TTC549 (cell line): Measurements from ENCODE around the gene ZMIZ1.

Experiments
- FAIRE-seq: peaks from 2 replicates; lab custom pipeline; 2012; peaks lifted over from hg19 to GRCh38; lab: Jason Lieb, UNC

Gene ZMIZ1

GRCh38 chr10:79346388-79347225, 277.8 kb downstream of the ZMIZ1 start:
- no peak for FAIRE-seq

DNA sequence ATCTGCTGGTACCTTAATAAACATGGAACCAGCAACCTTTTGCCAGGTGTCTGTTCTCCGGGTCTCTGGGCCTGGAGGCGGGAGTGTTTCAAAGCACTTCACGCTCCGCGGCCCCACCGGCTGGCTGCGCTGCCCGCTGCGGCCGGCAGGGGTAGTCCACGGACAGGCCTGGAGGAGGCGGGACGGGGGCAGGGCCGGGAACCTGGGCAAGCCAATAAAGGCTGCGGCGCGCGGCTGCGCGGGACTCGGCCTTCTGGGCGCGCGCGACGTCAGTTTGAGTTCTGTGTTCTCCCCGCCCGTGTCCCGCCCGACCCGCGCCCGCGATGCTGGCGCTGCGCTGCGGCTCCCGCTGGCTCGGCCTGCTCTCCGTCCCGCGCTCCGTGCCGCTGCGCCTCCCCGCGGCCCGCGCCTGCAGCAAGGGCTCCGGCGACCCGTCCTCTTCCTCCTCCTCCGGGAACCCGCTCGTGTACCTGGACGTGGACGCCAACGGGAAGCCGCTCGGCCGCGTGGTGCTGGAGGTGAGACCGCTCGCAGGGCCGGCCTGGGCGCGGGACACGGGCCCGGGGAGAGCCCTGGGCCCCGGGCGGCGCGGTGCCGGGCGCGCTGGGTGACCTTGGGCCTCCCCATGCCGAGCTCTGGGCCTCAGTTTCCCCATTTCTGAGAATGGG, 278.6 kb downstream of the ZMIZ1 start, which contains the start of gene PPIF:
PPIF (plus strand) TSS at position 244 of the 668 bp plus-strand sequence; CDS start at position 324, 80 bp downstream.
- FAIRE-seq = no peak

GRCh38 chr10:79347894-79348639, 279.3 kb downstream of the ZMIZ1 start:
- no peak for FAIRE-seq

DNA sequence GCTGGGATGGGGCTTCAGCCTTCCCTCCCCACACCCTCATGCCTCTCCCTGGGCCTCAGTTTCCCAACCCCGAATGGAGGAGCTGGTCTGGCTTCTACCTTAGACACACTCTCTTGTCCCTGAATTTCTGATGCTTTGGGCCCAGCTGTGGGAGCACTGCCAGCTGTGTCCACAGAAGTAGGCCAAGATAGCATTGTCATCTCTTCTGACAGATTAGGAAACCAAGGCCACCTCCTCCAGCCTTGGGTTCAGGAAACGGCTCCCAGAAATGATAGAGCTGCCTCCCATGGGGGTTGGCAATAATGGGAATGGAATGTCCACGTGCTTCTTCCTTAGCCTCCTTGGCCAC, 279.8 kb downstream of the ZMIZ1 start:
- FAIRE-seq = no peak

- FAIRE-seq = no peak
These were observed 280.3 kb downstream of the ZMIZ1 start for GRCh38 chr10:79349072-79349491.

GRCh38 chr10:79349766-79350406, 281.1 kb downstream of the ZMIZ1 start:
- FAIRE-seq = no peak

GRCh38 chr10:79350407-79351154, 281.8 kb downstream of the ZMIZ1 start:
- FAIRE-seq = no peak

- no peak for FAIRE-seq
These were observed 282.6 kb downstream of the ZMIZ1 start for GRCh38 chr10:79351332-79351731.

- FAIRE-seq = no peak
These were observed 283.5 kb downstream of the ZMIZ1 start for GRCh38 chr10:79352035-79352877.

DNA sequence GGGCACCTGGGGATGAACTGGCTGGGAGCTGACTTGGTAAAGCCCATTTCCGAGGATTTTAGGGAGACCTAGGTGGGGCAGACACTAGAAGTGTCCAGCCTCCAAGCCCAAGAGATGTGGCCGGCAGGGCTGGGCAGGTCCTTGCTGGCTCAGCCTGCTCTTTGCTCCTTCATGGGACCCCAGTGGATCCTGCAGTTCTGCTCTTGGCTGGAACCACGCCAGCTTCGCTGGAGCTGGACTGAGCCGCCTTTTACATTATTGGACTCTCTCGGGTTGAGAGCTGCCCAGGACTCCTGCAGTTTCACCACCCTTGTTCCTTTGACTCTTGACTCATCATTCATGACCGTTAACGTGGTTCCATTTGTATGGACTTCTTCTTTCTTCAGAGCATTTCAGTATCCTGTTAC, 284.2 kb downstream of the ZMIZ1 start:
- no peak for FAIRE-seq

- no peak for FAIRE-seq
These were observed 285.0 kb downstream of the ZMIZ1 start for GRCh38 chr10:79353726-79354125.

DNA sequence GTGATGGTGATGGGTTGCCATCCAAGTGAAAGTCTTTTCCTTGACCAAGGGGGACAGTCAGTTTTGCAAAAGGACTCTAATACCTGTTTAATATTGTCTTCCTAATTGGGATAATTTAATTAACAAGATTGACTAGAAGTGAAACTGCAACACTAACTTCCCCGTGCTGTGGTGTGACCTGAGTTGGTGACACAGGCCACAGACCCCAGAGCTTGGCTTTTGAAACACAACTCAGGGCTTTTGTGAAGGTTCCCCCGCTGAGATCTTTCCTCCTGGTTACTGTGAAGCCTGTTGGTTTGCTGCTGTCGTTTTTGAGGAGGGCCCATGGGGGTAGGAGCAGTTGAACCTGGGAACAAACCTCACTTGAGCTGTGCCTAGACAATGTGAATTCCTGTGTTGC, 285.4 kb downstream of the ZMIZ1 start:
- FAIRE-seq = no peak

- FAIRE-seq = no peak
These were observed 285.8 kb downstream of the ZMIZ1 start for GRCh38 chr10:79354615-79355014.

GRCh38 chr10:79355420-79356017, 286.8 kb downstream of the ZMIZ1 start:
- no peak for FAIRE-seq

DNA sequence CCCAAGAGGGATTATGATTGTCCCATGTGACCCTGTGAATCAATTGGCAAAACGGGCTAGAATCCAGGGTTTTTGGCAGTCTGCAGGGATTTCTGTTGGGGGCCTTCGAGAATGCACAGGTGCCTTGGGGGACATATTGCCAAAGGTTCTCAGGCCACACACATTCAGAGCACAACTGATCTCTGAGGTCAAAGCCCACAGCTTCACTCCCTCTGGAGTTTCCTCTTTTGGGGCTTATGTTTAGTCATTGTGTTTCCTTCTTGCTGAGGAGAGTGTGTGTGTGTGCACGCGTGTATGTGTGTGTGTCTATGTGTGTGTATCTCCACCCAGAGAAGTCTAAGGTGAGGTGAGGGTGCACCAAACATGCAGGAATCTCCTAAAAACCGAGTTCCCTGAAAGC, 287.3 kb downstream of the ZMIZ1 start:
- no peak for FAIRE-seq

DNA sequence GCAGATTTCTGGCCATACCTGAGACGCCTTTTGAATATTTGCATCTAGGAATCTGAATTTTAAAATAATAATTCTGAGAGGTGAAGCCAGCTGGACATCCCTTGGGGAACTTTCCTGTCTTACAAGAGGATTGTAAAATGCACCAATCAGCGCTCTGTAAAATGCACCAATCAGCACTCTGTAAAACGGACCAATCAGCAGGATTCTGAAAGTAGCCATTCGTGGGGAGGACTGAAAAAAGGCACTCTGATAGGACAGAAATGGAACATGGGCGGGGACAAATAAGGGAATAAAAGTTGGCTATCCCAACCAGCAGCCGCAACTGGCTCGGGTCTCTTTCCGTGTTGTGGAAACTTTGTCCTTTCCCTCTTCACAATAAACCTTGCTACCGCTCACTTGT, 288.4 kb downstream of the ZMIZ1 start:
- FAIRE-seq = no peak

GRCh38 chr10:79358811-79359210, 290.0 kb downstream of the ZMIZ1 start:
- FAIRE-seq = no peak

DNA sequence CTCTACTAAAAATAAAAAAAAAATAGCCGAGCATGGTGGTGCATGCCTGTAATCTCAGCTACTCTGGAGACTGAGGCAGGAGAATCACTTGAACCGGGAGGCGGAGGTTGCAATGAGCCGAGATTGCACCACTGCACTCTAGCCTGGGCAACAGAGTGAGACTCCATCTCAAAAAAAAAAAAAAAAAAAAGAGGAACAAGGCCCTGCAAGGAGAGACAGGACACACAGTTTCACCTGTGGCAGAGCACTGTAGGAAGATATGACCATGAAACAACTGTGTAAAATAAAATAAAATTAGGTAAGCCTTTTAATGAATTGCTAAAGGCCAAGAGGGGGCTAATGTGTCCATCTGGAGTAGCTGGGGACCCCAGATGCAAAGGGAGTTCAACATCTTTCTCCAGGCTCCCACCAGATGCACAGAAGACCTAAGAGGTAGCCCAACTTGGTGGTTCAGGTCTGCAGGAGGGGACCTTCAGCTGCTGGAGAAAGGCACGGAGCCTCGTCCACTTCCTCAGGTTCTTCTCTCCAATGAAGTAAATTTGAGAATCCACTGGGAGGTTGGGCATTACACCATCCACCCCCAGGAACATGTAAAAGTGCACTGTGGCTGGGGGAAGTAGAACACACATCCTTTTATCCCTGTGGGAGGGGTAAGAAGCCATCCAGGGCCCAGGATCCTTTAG, 291.2 kb downstream of the ZMIZ1 start:
- FAIRE-seq = no peak

DNA sequence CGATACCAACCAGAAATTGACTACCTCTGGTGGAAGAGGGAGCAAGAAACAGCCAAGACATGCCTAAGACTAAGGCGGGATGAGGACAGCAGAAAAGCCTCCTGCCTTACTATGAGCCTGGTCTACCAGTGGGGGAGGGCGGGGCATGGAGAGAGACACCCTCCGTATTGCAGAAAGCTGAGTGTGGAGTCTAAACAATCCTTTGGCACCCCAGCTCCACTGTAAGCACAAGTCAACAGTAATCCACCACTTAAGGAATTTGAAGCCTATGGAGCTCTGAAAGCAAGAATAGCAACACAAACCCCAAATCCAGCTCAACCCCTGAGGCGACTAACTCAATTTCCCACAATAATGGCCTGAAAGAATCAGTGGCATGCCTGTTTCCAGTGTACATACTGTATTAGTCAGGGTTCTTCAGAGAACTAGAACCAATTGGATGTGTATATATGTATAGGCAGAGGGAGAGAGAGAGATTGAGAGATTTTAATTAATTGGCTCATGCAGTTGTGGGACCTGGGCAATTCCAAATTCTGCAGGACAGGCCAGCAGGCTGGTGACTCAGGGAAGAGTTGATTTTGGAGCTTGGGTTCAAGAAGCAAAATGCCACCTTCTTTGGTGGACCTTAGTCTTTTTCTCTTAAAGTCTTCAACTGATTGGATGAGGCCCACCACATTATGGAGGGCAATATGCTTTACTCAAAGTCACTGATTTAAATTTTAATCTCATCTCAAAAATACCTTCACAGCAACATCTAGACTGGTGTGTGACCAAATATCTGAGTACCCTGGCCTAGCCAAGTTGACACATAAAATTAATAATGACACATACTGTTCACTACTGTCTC, 292.0 kb downstream of the ZMIZ1 start:
- FAIRE-seq = no peak
